ENCODE results near the gene ELP5.

DNA sequence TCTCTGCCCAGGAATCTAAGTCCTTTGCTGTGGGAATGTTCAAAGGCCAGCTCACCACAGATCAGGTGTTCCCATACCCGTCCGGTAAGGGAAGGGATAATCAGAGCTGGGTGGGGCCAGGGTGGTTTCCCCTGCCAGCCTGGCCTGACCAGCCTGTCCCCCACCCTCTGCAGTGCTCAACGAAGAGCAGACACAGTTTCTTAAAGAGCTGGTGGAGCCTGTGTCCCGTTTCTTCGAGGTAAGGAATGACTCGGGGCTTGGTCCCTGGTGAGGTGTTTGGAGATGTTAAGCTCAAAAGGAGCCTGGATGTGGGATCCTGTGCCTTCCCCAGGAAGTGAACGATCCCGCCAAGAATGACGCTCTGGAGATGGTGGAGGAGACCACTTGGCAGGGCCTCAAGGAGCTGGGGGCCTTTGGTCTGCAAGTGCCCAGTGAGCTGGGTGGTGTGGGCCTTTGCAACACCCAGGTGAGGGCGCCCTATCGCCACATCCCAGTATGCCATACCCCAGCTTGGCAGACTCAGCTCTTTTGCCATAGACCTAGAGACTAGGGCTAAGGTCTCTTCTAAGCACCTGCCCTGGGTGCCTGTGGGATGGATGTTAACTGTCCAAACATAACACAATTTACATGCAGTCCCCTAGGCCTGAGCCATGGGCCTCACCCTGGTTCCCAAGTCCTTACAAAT lies 31.3 kb upstream of the ELP5 start:
- TF ChIP-seq, protein P1, sequence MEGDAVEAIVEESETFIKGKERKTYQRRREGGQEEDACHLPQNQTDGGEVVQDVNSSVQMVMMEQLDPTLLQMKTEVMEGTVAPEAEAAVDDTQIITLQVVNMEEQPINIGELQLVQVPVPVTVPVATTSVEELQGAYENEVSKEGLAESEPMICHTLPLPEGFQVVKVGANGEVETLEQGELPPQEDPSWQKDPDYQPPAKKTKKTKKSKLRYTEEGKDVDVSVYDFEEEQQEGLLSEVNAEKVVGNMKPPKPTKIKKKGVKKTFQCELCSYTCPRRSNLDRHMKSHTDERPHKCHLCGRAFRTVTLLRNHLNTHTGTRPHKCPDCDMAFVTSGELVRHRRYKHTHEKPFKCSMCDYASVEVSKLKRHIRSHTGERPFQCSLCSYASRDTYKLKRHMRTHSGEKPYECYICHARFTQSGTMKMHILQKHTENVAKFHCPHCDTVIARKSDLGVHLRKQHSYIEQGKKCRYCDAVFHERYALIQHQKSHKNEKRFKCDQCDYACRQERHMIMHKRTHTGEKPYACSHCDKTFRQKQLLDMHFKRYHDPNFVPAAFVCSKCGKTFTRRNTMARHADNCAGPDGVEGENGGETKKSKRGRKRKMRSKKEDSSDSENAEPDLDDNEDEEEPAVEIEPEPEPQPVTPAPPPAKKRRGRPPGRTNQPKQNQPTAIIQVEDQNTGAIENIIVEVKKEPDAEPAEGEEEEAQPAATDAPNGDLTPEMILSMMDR (IDR thresholded peaks at IDR 0.05), result peak; percentile 64
- TF ChIP-seq EP300 (IDR thresholded peaks at IDR 0.05; ENCODE audit: borderline replicate concordance in 1 of 2, low read depth in 1 of 2, low read length in 1 of 2) (no peak), SIN3A (IDR thresholded peaks at IDR 0.05; ENCODE audit: borderline replicate concordance, low read depth, low read length) (no peak), ELF1 (IDR thresholded peaks at IDR 0.05) (0 out of 2 replicates have a peak, but pooled peaks have one; percentile 5), SMC3 (IDR thresholded peaks at IDR 0.05; ENCODE audit: low read depth, low read length) (peak; percentile 36)
- TF ChIP-seq, protein P2, sequence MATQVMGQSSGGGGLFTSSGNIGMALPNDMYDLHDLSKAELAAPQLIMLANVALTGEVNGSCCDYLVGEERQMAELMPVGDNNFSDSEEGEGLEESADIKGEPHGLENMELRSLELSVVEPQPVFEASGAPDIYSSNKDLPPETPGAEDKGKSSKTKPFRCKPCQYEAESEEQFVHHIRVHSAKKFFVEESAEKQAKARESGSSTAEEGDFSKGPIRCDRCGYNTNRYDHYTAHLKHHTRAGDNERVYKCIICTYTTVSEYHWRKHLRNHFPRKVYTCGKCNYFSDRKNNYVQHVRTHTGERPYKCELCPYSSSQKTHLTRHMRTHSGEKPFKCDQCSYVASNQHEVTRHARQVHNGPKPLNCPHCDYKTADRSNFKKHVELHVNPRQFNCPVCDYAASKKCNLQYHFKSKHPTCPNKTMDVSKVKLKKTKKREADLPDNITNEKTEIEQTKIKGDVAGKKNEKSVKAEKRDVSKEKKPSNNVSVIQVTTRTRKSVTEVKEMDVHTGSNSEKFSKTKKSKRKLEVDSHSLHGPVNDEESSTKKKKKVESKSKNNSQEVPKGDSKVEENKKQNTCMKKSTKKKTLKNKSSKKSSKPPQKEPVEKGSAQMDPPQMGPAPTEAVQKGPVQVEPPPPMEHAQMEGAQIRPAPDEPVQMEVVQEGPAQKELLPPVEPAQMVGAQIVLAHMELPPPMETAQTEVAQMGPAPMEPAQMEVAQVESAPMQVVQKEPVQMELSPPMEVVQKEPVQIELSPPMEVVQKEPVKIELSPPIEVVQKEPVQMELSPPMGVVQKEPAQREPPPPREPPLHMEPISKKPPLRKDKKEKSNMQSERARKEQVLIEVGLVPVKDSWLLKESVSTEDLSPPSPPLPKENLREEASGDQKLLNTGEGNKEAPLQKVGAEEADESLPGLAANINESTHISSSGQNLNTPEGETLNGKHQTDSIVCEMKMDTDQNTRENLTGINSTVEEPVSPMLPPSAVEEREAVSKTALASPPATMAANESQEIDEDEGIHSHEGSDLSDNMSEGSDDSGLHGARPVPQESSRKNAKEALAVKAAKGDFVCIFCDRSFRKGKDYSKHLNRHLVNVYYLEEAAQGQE (IDR thresholded peaks at IDR 0.05; ENCODE audit: low read depth, low read length), result no peak

Data from SK-N-SH (cell line).